ENCODE measurements around the gene ZNF805.

Gene ZNF805

GRCh38 chr19:57280165-57280961 lies 39.9 kb downstream of the ZNF805 start, which contains the start of gene ZNF460:
Gene ZNF460 (plus strand): TSS chr19:57280485. CDS start chr19:57280807, 322 bp downstream.
- TF ChIP-seq POLR2A (IDR thresholded peaks at IDR 0.05; ENCODE audit: low read depth, low read length), result peak; percentile 66
- FAIRE-seq (no peak), DNase-seq (ENCODE audit: insufficient read length, low spot score) (peak; percentile 98)

GRCh38 chr19:57280962-57281400 lies 40.5 kb downstream of the ZNF805 start:
- DNase-seq (ENCODE audit: insufficient read length, low spot score) (no peak), FAIRE-seq (no peak)
- TF ChIP-seq POLR2A (IDR thresholded peaks at IDR 0.05; ENCODE audit: low read depth, low read length), result no peak

- FAIRE-seq (no peak), DNase-seq (ENCODE audit: insufficient read length, low spot score) (peak; percentile 7)
- no peak for TF ChIP-seq POLR2A (IDR thresholded peaks at IDR 0.05; ENCODE audit: low read depth, low read length)
Measured at GRCh38 chr19:57282011-57282643, 41.7 kb downstream of the ZNF805 start.

- no peak for TF ChIP-seq POLR2A (IDR thresholded peaks at IDR 0.05; ENCODE audit: low read depth, low read length)
- FAIRE-seq (no peak), DNase-seq (ENCODE audit: insufficient read length, low spot score) (no peak)
Measured at GRCh38 chr19:57288373-57288772, 47.9 kb downstream of the ZNF805 start.

- DNase-seq (ENCODE audit: insufficient read length, low spot score), result no peak
- TF ChIP-seq POLR2A (IDR thresholded peaks at IDR 0.05; ENCODE audit: low read depth, low read length), result no peak
- FAIRE-seq, result no peak
Measured at GRCh38 chr19:57290970-57291369, 50.5 kb downstream of the ZNF805 start.

GRCh38 chr19:57292547-57292946 lies 52.1 kb downstream of the ZNF805 start:
- no peak for TF ChIP-seq POLR2A (IDR thresholded peaks at IDR 0.05; ENCODE audit: low read depth, low read length)
- no peak for FAIRE-seq

GRCh38 chr19:57293719-57294118 lies 53.3 kb downstream of the ZNF805 start:
- TF ChIP-seq POLR2A (IDR thresholded peaks at IDR 0.05; ENCODE audit: low read depth, low read length), result no peak
- FAIRE-seq (no peak), DNase-seq (ENCODE audit: insufficient read length, low spot score) (no peak)

More at GRCh38 chr19:57292547-57292946, 52.1 kb downstream of the ZNF805 start:
- no peak for DNase-seq (ENCODE audit: insufficient read length, low spot score)

GRCh38 chr19:57302020-57302465 lies 61.6 kb downstream of the ZNF805 start:
- no peak for TF ChIP-seq POLR2A (IDR thresholded peaks at IDR 0.05; ENCODE audit: low read depth, low read length)
- FAIRE-seq, result peak; percentile 96
- DNase-seq (ENCODE audit: insufficient read length, low spot score), result peak; percentile 91

- DNase-seq (ENCODE audit: insufficient read length, low spot score) (no peak), FAIRE-seq (no peak)
- no peak for TF ChIP-seq POLR2A (IDR thresholded peaks at IDR 0.05; ENCODE audit: low read depth, low read length)
Measured at GRCh38 chr19:57302727-57303401, 62.4 kb downstream of the ZNF805 start.
